GM18505 (cell line): Measurements from ENCODE around the gene GJA9.
"Not testable (repeated sequence)": the region's sequence is repeated elsewhere in the genome, so short reads cannot be mapped to it uniquely, and the experiment has no call there.

ENCODE experiments used
- ATAC-seq: cut with Tn5 transposase; IDR thresholded peaks from one replicate; pipeline ENCODE4 v1.9.1; 2021; ENCODE audit not compliant: unreplicated experiment
- POLR2A ChIP-seq: IDR thresholded peaks from 4 replicates; pipeline ENCODE4 v1.6.1; 2011; ENCODE audit warnings: borderline replicate concordance; ENCODE audit not compliant: insufficient read depth, insufficient read length; ENCODE audit errors: extremely low read depth

Gene GJA9

DNA sequence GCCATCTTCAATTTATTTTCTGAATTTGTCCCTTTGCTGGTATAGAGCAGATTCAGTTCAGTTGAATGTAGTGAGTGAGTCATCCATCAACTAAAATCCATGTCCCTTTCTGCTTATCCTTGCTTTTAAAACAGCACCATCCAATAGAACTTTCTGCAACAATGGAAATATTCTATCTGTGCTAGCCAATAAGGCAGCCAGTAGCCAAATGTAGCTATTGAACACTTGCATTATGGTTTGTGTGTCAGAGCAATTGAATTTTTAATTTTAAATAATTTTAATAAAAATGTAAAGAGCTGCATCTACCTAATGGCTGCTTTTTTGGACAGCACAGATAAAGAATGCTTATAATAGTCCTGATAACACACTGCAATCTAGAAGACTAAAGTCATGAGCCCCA lies at the start of gene GJA9:
GJA9 (minus strand) TSS at position 101 of the 400 bp plus-strand sequence. CDS start 5,489 bp downstream, outside the sequence.
- TF ChIP-seq POLR2A = no peak
- ATAC-seq = no peak

DNA sequence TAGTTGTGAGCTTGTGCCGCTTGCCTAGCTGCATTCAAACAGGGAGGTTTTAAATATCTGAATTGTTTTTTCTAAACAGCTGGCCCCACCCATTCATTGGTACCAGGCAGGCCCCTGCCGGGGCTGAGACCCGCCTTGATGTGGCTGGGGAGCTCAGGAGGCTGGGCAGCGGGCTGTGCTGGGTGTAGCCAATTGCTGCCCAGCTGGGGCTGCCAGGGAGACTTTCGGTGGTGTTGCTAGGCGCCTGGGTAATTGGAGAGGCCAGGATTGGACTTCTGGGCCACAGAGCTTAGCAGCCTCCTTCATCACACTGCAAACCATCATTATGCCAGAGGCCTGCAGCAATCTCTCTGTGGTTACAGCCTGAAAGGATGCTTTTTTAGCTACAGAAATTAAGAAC lies 48.1 kb upstream of the GJA9 start:
- no peak for ATAC-seq
- no peak for TF ChIP-seq POLR2A

DNA sequence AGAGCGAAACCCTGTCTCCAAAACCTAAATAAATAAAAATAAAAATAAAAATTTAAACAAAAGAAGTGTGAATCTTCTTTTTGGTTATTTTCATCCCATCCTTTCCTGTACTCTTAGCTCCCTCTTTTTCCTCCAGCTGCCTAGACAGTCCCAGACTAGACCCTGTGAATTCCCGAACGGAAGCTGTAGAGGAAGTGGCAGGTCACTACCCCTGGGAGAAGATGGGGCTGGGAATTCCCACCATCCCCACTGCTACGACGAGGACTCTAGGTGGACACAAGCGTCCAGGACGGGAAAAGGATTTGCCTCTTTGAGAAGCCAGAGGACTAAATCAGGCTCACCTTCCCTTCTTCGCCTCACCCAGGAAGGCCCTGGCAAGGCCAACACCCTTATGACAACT lies 47.7 kb upstream of the GJA9 start:
- no peak for TF ChIP-seq POLR2A
- no peak for ATAC-seq

DNA sequence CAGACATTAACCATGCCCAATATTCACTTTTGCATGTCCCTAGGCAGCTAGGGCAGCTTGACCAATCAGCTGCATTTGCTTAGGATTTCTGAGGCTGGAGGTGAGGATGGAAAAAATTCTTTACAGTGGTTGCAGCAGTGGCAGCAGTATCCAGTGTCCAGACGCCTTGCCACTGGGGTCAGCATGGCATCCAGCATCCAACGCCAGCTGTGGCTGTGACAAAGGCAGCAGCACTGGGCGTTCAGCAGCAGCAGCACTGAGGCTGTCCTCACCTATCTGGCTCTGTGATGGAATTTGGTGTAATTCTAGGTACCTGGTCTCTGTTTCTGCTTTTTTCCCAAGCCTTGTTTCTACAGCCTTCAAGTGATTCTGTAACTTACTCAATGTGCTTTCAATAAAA lies 44.7 kb upstream of the GJA9 start:
- TF ChIP-seq POLR2A = no peak
- ATAC-seq = no peak

DNA sequence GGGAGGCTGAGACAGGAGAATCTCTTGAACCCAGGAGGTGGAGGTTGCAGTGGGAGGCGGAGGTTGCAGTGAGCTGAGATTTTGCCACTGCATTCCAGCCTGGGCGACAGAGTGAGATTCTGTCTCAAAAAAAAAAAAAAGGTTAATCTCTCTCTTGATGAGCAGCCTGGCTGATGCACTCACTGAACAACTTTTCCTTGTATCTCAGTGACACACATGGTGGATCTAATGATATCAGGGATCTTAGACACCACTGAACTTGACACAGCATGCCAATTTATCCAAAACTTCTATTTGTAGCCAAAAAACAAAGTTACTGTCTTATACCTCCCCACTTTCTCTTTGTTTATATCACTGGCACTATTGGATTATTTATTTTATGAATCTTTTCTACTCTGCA lies 44.0 kb upstream of the GJA9 start:
- no peak for ATAC-seq
- TF ChIP-seq POLR2A = no peak

DNA sequence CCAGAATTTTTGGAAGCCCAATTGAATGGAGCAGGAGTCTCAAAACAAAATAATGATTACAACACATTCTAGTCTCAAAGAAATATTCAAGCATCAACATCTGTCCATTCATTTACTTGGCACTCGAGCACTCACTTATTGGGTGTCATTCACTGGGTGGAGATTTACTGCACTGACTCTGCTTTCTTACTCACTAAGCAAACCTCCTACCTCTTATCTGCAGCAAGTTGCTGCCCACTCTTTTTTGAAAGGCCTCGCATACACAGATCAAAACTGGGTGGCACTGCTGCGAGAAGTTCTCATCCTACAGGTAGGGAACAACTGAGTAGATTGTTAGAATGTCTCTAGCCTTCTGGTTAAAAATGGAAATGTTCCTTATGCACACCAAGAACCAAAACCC lies 42.2 kb upstream of the GJA9 start:
- no peak for TF ChIP-seq POLR2A
- no peak for ATAC-seq

DNA sequence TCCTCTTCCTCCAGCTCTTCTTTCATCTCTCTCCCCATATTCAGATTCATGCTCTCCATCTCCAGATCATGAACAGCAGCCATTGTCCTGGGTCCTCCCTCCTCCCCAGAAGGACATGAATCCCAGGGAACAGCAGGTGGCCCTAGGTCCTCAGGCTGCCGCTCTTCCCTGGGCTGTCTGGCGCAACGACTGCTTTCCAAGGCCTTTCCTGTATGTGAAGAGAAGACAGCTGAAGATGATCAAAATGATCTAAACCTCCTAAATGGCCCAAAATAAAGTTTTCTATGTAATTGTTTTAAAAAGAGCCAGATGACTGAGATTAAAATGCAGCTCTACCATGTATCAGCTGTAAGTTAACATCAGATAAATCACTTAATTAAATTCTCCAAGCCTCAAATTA lies 37.7 kb upstream of the GJA9 start:
- ATAC-seq = no peak
- no peak for TF ChIP-seq POLR2A

DNA sequence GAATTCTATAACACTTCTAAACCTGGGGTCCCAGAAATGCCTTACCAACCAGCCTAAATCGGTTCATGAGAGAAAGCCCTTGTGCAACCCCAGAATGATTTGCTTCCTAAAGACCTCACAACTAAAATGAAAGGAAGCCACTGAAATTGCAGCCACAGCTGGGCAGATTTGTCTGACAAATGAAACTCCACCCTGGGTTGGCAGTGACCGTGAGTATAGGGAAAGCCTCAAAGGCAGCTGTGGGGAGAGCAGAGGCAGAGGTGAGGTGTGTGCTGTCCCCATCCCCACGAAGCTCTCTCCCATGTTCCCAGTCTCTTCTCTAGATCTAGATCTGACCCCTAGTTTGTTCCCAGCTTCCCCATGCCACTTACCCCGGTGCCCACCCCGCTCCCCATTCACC lies 37.2 kb upstream of the GJA9 start:
- no peak for TF ChIP-seq POLR2A
- ATAC-seq = no peak

DNA sequence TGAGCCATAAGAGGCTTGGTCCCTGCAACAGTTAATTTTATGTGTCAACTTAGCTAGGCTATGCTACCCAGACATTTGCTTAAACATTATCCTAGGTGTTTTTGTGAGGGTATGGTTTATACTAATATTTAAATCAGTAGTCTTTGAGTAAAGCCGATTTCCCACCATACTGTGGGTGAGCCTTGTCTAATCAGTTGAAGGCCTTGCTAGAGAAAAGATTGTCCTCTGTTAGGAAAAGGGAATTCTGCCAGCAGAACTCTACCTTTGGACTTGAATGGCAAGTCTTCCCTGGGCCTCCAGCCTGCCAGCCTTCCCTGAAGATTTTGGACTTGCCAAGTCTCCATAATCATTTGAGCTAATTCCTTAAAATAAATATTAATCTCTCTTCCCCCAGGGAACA lies 36.4 kb upstream of the GJA9 start:
- TF ChIP-seq POLR2A = no peak
- ATAC-seq = no peak

DNA sequence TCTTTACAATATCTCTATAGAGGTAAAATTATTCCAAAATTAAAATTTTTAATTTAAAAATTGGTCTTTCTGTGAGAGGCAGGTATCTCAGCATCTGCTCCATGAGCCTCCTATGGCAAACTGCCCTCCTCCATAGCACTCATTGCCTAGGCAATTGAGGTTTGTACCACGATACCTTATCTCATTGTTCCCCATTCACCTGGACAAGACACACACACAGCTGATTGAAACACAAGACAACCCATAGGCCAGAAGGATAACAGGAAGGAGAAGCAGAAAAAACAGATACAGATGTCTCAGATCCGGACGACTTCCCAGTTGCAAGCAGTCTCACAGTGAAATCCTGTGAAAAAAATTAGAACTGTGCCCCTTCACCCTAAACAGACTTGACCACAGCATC lies 36.0 kb upstream of the GJA9 start:
- ATAC-seq = no peak
- TF ChIP-seq POLR2A = no peak

DNA sequence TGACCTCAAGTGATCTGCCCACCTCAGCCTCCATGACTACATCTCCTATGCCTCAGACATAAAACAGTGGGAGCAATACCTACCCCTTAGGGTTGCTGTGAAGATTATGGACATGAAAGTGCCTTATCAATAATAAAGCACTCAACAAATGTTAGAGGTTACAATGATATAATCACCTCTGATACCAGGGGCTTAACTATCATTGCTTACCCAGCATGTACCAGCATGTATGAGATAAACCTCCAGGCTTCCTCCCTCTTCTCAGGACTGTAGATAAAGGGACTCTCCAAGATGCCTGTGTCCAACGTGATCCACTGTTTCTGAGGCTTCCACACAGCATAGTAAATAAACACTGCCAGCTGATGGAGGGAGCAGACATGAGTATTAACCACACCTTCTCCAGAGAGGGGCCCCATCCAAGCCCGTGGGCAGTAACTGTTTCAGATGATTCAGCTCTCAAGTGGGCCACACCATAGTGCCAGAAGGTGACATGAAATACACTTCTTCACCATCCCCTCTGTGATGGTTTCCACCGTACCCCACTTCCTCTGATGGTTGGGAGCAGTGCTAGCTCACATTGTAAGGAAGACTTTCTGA lies 34.1 kb upstream of the GJA9 start:
- no peak for ATAC-seq
- TF ChIP-seq POLR2A = no peak

DNA sequence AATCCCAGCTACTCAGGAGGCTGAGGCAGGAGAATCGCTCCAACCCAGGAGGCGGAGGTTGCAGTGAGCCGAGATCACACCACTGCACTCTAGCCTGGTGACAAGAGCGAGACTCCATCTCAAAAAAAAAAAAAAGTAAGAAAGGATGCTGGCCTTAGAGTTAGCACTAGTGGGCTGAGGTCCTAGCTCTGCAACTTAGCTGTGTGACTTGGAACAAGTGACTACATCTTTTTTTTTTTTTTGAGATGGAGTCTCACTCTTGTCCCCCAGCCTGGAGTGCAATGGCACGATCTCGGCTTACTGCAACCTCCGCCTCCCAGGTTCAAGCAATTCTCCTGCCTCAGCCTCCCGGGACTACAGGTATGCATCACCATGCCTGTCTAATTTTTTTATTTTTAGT lies 33.5 kb upstream of the GJA9 start:
- not testable (repeated sequence) for ATAC-seq

DNA sequence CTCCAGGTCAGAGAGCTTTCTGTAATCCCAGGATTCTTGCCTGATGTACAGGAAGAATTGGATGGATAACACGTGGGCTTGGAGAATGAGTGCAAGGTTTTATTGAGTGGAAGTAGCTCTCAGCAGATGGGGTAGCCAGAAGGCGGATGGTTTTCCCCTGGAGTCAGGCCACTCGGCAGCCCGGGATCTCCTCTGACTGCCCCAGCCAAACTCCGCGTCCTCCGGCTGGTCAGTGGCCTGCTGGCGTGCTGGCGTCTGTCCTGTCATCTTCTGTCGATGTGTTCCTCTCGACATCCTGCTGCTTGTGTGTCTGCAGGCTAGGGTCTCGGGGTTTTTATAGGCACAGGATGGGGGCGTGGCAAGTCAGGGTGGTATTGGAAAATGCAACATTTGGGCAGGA lies 27.4 kb upstream of the GJA9 start:
- no peak for ATAC-seq
- no peak for TF ChIP-seq POLR2A

DNA sequence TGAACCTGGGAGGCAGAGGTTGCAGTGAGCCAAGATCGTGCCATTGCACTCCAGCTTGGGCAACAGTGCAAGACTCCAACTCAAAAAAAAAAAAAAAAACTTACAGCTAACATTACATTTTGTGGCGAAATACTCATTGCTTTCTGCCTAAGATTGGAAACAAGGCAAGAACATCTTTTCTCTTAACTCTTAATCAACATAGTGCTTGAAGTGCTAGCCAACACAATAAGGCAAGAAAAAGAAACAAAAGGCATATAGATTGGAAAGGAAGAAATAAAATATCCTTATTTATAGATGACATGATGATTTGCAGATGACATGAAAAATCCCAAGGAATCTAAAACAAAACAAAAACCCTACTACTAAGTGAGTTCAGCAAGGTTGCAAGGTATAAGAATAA lies 24.6 kb upstream of the GJA9 start:
- no peak for ATAC-seq
- TF ChIP-seq POLR2A = no peak

DNA sequence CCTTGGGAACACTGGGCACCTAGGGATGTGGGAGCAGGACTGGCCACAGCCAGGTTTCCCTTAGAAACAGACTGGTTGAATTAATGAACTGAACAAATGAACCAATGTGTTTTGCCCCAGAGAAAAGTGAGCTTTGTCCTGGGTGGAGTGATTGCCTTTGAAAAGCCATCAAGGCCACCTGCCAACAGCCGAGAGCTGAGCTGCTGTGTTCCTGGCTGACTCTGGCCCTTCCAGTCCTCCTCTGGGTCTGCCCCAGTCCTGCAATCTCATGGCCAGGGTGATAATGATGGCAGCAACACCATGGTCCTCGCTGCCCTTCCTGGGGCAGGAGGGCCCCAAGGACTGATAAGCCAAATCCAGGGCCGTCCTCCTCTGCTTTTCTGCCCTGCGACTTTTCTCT lies 18.2 kb upstream of the GJA9 start:
- TF ChIP-seq POLR2A = no peak
- ATAC-seq = no peak
